ENCODE results near the gene GCSAM. TPM values are rescaled to one million over a fixed set of nuclear protein-coding genes. Genes with fewer than 3 reads are reported as not detected.

Gene GCSAM
- total RNA-seq, 1 experiment from 2014 or later = not detected

DNA sequence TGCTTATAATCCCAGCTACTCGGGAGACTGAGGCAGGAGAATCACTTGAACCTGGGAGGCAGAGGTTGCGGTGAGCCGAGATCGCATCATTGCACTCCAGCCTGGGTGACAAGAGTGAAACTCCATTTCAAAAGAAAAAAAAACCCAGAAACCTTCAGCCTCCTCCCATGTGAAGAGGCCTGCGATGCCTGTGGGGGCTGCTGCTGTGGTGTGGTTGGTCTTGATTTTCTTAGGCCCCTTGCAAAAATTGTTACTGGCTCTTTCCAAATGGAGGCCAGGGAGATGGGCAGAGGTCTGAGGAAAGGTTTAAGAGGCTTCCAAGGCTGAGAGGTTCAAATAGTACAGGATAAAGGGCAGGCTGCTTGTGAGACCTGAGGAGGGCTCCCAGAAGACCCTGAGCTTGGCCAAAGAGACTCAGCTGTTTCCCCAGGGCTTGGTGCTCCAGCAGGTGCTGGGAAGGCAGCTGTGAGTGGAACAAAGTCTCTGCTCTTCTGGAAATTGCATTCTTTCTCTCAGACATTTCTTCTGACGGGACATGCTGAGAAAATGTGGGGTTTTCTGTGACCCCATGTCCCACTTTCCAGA is 18.4 kb downstream of the GCSAM start:
- peak overlapping the region; percentile 22 for H3K27ac Mint-ChIP-seq (ENCODE audit: unreplicated experiment)
- Histone ChIP-seq H3K36me3 (ENCODE audit: control insufficient read depth, insufficient read depth, low read length) (peaks cover 4% of the 10 kb centered on the region), H3K4me3 (ENCODE audit: low read depth, low read length) (no peak overlapping the region), H3K9me3 (no peaks in the 10 kb centered on the region), H3K27me3 (replicated peaks; ENCODE audit: control insufficient read depth, insufficient read depth, low read length) (no peaks in the 10 kb centered on the region), H3K4me1 (no peaks in the 10 kb centered on the region)
- no TSS peak for BruUV-seq (replicated peaks)
- H3K27me3 Mint-ChIP-seq (ENCODE audit: insufficient read depth, unreplicated experiment) = no peaks in the 10 kb centered on the region
- no peak overlapping the region for H3K4me3 Mint-ChIP-seq (ENCODE audit: unreplicated experiment)
- ChIA-PET CTCF (interaction anchor here (1.2 kb wide), 1 partner anchor 12 kb away, joined by 3 read pairs; no protein-coding TSS in a partner anchor), POLR2A (no interaction called here)
- TF ChIP-seq, protein P1, sequence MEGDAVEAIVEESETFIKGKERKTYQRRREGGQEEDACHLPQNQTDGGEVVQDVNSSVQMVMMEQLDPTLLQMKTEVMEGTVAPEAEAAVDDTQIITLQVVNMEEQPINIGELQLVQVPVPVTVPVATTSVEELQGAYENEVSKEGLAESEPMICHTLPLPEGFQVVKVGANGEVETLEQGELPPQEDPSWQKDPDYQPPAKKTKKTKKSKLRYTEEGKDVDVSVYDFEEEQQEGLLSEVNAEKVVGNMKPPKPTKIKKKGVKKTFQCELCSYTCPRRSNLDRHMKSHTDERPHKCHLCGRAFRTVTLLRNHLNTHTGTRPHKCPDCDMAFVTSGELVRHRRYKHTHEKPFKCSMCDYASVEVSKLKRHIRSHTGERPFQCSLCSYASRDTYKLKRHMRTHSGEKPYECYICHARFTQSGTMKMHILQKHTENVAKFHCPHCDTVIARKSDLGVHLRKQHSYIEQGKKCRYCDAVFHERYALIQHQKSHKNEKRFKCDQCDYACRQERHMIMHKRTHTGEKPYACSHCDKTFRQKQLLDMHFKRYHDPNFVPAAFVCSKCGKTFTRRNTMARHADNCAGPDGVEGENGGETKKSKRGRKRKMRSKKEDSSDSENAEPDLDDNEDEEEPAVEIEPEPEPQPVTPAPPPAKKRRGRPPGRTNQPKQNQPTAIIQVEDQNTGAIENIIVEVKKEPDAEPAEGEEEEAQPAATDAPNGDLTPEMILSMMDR (IDR thresholded peaks at IDR 0.05; ENCODE audit: insufficient read depth in 1 of 2, low read depth in 1 of 2, low read length in 1 of 2, severe bottlenecking in 1 of 2, unreplicated experiment in 1 of 2) = no peak
- peaks cover 7% of the 10 kb centered on the region for H3K4me1 Mint-ChIP-seq (ENCODE audit: low read depth, unreplicated experiment)
- intact Hi-C loops (cut with micrococcal nuclease; ENCODE audit: unreplicated experiment) = no loop called here
- no peak for DNase-seq
- no peaks in the 10 kb centered on the region for H3K9me3 Mint-ChIP-seq (ENCODE audit: unreplicated experiment)
- H3K36me3 Mint-ChIP-seq (ENCODE audit: insufficient read depth, unreplicated experiment) = peaks cover 98% of the 10 kb centered on the region

GRCh38 chr3:112111785-112112402 is 21.2 kb downstream of the GCSAM start:
- intact Hi-C loops (cut with micrococcal nuclease; ENCODE audit: unreplicated experiment) = no loop called here
- DNase-seq = peak; percentile 54 to 65
- Mint-ChIP-seq H3K9me3 (ENCODE audit: unreplicated experiment) (no peaks in the 10 kb centered on the region), H3K4me1 (ENCODE audit: low read depth, unreplicated experiment) (peaks cover 12% of the 10 kb centered on the region), H3K27ac (ENCODE audit: unreplicated experiment) (no peak overlapping the region), H3K27me3 (ENCODE audit: insufficient read depth, unreplicated experiment) (no peaks in the 10 kb centered on the region), H3K36me3 (ENCODE audit: insufficient read depth, unreplicated experiment) (peaks cover 88% of the 10 kb centered on the region), H3K4me3 (ENCODE audit: unreplicated experiment) (no peak overlapping the region)
- Histone ChIP-seq H3K4me3 (ENCODE audit: low read depth, low read length) (no peak overlapping the region), H3K9me3 (no peaks in the 10 kb centered on the region), H3K27me3 (replicated peaks; ENCODE audit: control insufficient read depth, insufficient read depth, low read length) (no peaks in the 10 kb centered on the region), H3K4me1 (no peaks in the 10 kb centered on the region), H3K36me3 (ENCODE audit: control insufficient read depth, insufficient read depth, low read length) (peaks cover 3% of the 10 kb centered on the region)
- BruUV-seq (replicated peaks) = no TSS peak
- TF ChIP-seq, protein P1 (IDR thresholded peaks at IDR 0.05; ENCODE audit: insufficient read depth in 1 of 2, low read depth in 1 of 2, low read length in 1 of 2, severe bottlenecking in 1 of 2, unreplicated experiment in 1 of 2) = peak; percentile 73 to 86
- CTCF ChIA-PET = interaction anchor here (0.6 to 1.9 kb wide), 14 partner anchors 10 to 450 kb away, joined by 3 to 15 read pairs (median 5); partner anchors contain the start of genes ABHD10, ATG3, SLC35A5 and SLC9C1
- POLR2A ChIA-PET = interaction anchor here (0.7 to 1.0 kb wide), 2 partner anchors 14 to 17 kb away, joined by 3 read pairs; no protein-coding TSS in a partner anchor

DNA sequence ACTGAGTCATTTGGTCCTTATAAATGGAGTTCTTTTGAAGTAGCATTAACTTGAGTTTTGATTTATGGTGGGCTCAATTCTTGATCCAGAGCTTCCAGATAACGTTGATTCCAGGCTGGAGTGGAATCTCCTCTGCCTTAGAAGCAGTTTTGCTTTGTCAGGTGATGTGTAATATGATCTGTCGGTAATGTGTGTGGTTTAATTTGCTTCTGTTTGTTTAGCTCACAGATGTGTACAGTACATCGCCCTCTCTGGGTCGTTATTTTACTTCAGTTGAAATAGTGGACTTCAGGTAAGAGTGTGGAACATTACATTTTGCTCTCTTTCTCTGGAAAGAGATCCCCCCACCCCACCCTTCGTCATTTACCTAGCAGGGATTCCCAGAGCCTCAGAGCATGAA is 23.7 kb downstream of the GCSAM start:
- no peak for DNase-seq
- ChIA-PET CTCF (interaction anchor here (0.6 kb wide), 1 partner anchor 78 kb away, joined by 3 read pairs; no protein-coding TSS in a partner anchor), POLR2A (interaction anchor here (0.5 kb wide), 1 partner anchor 20 kb away, joined by 3 read pairs; no protein-coding TSS in a partner anchor)
- Mint-ChIP-seq H3K4me3 (ENCODE audit: unreplicated experiment) (no peak overlapping the region), H3K27ac (ENCODE audit: unreplicated experiment) (no peak overlapping the region), H3K36me3 (ENCODE audit: insufficient read depth, unreplicated experiment) (peaks cover 89% of the 10 kb centered on the region), H3K4me1 (ENCODE audit: low read depth, unreplicated experiment) (peaks cover 12% of the 10 kb centered on the region), H3K9me3 (ENCODE audit: unreplicated experiment) (no peaks in the 10 kb centered on the region), H3K27me3 (ENCODE audit: insufficient read depth, unreplicated experiment) (no peaks in the 10 kb centered on the region)
- no TSS peak for BruUV-seq (replicated peaks)
- intact Hi-C loops (cut with micrococcal nuclease; ENCODE audit: unreplicated experiment) = no loop called here
- H3K27me3 ChIP-seq (replicated peaks; ENCODE audit: control insufficient read depth, insufficient read depth, low read length) = no peaks in the 10 kb centered on the region
- peaks cover 2% of the 10 kb centered on the region for H3K36me3 ChIP-seq (ENCODE audit: control insufficient read depth, insufficient read depth, low read length)
- H3K4me3 ChIP-seq (ENCODE audit: low read depth, low read length) = no peak overlapping the region
- no peaks in the 10 kb centered on the region for H3K9me3 ChIP-seq
- no peaks in the 10 kb centered on the region for H3K4me1 ChIP-seq
- TF ChIP-seq, protein P1 (IDR thresholded peaks at IDR 0.05; ENCODE audit: insufficient read depth in 1 of 2, low read depth in 1 of 2, low read length in 1 of 2, severe bottlenecking in 1 of 2, unreplicated experiment in 1 of 2) = no peak

All from Caco-2 (cell line).